Measurements from ENCODE around the gene PSMD5.

The PSMD5 gene

DNA sequence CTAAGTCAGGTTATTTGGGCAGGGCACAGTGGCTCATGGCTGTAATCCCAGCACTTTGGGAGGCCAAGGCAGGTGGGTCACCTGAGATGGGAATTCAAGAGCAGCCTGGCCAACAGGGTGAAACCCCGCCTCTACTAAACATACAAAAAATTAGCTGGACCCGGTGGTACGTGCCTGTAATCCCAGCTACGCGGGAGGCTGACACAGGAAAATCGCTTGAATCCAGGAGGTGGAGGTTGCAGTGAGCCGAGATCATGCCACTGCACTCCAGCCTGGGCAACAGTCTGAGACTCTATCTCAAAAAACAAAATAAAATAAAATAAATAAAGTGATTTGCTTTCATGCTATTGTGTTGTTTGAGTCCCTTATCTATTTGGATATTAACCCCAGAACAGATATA is 41.3 kb downstream of the PSMD5 start:
- DNase-seq: no peak

DNA sequence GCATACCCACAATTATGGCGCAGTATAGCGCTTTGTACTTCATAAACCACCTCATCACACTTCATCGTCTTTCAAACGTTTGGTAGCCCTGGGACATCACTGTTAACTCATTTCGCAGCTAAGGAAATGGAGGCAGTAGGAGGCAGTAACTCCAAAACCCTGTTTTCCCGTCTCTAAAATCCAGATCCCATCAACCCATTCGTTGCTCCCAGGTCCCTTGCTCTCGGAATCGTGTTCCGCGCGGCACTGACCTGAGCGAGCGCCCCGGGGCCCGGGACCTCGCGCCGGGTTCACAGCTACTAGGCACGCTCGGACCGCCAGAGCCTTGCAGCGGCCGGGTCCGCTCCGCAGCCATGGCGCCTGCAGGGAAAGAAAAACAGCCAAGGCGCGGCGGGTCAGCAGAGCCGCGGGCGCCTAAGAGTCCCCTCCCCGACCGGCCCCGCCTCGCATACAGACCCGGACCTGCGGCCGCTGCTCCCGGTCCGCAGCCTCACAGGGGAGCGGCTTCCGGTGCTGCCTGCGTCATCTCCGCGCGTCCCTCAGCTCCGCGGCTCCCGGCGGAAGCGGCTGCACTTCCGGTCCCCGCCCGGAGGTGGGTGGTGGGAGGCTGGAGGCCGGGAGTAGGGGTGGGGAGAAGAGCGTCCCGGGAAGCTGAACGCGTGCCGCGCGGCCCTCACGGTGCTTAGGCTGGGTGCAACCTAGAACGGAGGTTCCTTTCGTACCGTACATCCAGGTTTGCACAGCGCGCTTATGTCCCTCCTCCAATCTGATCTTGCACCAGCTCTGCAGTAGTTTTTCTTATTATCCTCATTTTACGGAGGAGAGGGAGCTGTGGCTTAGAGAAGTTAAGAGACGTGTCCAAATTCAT is 49.6 kb downstream of the PSMD5 start, which contains the start of gene FBXW2:
FBXW2 (minus strand) TSS at position 519 of the 868 bp plus-strand sequence. CDS start 5,158 bp downstream, outside the sequence.
- peak; percentile 88 for DNase-seq

DNA sequence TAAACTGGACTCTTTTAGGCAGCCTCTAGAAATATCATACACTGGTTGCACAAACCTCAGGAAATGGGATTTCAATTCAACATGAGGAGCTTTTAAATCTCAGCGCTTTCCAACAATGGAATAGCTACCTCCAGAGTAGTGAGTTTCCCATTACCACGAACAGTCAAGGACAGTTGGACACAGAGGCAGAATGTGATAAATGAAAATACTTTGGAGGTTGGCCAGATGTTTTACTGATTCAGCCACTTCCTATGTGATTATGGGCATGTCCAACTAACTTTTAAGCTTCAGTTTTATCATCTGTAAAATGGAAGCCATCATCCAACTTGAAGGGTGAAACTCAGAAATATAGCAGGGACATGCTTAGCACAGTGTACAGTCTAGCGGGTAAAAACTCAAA is 51.6 kb downstream of the PSMD5 start:
- DNase-seq: no peak

DNA sequence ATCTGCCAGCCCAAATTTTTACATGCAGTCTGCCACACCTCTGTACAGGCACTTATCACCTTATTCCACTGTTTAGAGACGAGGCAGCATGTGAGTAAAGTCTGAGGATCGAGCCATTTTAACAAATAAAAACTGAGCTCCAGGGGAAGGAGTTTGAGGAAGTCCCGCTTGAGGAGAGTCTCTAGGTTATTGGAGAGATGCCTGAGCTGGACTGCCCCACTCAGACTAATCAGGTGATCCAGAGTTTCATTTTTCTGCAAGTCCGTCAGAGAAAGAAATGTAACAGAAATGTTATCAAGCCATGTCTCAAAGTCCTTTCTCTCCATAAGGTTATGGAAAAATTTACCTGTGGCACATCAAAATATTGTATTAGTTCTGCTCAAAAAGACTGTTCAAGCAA is 54.8 kb downstream of the PSMD5 start:
- no peak for DNase-seq

- DNase-seq: no peak
Measured at GRCh38 chr9:120783602-120784047, 59.1 kb downstream of the PSMD5 start.

DNA sequence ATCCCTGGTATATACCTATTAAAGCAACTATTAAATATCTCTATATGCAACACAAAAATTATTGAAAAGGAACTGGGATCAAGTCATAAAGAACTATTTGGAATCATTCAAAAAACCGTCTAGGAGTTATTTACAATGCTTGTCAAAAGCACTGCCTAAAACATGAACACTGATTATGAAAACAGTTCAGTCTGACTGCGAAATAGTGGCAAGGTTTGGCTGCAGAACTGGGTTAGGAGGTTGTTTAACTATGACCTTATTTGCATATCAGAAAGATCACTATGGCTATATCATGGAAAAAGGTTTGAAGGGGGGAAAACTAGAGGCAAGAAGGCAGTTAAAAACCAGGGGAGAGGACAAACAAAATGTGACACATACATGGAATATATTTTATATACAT is 61.5 kb downstream of the PSMD5 start:
- DNase-seq: no peak

DNA sequence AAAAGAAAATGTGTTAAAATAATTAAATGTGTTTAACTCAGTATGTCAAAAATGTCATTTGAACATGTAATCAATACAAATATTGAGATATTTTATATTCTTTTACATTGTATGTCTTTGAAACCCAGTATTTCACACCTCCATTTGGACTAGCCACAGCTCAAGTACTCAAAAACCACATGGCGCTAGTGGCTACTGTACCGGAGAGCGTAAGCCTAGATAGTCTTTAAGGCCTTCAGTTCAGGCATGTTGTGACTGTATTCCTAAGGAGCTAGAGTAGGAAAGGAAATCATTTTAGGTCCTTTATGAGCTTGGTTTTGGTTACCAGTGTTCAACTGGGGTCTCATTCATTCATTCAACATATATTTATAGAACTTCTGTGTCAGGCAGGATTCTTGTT is 62.4 kb downstream of the PSMD5 start:
- no peak for DNase-seq

- DNase-seq: no peak
Measured at GRCh38 chr9:120779227-120779626, 63.5 kb downstream of the PSMD5 start.

DNA sequence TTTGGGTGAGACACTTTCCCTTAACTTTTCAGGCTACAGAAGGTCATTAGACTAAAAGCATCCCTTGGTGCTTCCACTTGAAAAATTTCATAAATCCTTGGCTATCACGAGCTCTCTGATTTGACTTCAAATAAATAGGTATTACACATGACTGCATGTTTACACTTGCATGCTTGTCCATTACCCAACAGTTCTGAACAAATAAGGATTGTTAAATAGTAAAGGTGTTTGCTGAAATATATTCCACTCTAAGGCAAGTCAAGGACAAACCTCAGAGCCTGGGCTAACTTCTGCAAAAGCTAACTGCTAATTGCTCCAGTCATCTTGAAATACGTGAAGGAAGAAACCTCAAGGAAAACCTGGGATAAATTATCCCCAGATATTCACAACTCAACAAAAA is 64.0 kb downstream of the PSMD5 start:
- DNase-seq: no peak

DNA sequence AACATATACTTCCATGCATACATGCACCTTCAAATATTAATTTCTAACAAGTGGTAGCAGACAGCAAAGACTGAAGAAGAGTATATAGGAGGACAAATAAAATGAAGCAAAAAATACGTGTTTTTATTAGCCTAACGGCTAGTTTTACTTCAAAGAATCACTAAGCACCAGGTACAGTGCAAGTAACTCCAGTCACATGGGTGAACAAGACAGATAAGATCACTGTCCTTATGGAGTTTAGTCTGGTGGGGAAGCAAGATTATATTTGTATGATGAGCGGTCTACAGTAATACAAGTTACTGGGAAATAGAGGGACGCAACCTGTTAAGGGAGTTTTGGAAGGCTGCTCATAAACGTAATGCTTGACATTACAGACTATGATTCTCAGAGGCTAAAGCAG is 65.5 kb downstream of the PSMD5 start:
- DNase-seq: no peak

DNA sequence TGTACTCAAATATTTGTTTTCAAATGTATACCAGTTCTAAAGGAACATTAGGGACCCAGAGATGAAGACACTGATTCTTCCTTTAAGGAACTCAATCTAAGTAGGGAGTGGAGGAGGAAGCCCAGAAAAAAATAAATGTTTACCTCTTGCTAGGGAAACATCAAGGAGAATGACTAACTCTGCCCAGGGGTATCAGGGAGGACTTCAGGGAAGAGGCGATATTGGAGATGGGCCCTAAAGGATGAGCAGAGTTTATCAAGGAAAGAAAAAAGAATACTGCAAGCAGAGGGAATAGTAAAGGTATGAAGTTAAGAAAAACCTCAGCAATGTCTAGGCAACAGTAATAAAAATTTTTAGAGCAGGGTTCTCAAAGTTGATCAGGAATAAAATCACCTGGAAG is 65.9 kb downstream of the PSMD5 start:
- no peak for DNase-seq

DNA sequence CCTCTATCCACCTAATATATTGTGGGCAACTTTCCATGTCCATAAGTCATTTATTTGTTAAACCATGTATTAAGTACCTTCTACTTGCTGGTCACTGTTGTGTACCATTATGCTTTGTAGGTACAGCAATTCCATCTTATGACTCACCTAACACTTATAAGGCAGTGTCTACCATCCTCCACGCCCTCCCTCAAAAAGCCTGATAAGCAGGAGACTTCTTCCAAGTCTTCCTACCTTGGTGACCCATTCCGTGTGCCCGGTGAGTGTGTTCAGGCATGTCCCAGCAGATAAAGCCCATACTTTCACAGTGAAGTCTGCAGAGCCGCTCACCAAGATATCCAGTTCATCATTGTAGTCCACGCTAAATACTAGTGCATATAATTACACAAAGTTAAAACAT is 66.9 kb downstream of the PSMD5 start:
- DNase-seq: no peak

DNA sequence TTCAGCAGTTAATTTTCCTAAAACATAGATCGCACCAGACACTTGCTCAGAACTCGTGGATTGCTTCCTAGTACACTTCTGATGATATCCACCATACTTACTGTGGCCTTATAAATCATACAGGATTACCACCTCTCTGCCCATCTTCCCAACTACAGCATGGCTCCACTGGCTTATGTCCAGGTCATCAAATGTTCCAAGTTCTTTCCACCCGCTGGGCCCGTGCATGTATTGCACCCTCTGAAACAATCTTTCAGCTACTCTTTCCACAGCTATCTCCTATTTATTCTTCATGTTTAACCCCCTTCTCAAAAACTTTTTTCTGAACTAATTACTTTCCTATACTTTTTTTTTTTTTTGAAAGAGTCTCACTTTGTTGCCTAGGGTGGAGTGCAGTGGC is 68.0 kb downstream of the PSMD5 start:
- DNase-seq: no peak

DNA sequence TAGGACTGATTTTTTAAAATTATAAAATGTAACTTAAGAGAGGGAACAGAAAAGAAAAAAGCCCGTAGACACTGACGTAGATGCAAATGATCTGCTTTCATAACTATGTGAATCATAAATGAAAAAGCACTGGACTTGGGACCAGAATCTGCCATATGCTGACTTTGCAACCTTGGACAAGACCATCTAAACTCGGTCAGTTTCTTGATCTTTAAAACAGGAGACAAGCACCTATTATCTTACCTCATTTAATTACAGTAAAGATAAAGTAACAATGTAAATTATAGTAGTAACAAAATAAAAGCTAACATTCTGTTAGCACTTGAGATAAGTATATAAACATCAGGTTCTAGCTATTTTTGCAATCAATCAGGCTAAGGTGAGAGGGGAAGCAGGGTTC is 69.5 kb downstream of the PSMD5 start:
- DNase-seq: no peak

DNA sequence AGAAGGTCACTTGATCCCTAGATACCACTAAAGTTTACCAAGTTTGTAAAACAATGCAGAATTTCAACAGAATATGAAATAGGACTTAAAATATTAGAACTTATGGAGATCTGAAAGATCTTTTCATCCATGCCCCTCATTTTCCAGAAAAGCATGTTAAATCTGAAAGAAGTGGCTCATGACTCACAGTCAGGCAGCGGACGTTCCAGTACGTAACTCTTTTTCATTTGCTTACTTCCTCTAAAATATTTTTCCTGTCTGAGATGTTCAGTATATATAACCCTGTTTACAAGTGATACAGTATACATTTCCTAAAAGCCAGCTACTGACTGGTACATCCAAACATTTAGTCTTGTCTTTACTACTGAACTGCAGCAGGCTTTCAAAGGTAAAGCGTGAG is 71.8 kb downstream of the PSMD5 start:
- no peak for DNase-seq

DNA sequence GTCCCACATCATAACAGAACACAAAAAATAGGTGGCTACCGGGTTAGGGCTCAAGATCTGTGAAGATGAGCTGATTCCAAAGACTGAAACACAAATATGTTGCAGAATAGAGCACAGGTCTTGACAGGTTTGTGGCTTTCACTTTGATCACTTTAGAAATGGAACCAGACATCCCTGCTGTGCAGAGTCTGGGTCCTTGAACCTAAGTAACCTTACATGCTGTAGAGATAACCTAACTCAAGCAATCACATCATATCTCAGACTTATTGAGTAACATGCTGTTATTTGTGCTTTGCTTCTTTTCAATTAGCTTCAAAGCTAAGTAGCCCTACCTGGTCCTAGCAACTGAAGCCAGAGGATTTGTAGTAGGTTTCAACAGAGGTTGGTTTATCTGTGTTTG is 73.8 kb downstream of the PSMD5 start:
- DNase-seq: no peak

- DNase-seq: no peak
Measured at GRCh38 chr9:120768247-120768646, 74.5 kb downstream of the PSMD5 start.

DNA sequence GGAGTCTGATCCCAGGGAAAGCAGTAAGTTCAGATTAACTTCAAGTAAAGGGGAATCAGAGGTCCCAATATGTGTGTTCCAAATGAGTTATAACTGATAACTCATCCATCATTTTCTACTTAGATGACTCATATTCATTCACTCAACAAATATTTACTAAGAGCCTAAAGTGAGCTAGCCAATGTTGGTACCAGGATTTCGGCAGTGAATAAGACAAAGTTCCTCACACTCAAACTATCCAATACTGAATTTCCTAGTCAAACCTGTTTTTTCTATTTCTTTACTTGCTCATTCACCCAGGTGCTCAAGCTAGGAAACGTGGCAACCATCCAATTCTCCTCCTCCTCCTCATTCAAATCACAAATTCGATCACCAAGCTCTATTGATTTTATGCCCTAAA is 75.3 kb downstream of the PSMD5 start:
- no peak for DNase-seq

Measured in NCI-H2171 treated with DMSO at 0.1 percent for 48 hours (cell line).